Right atrium auricular region (tissue), 2 donors: ENCODE measurements around the gene NEUROG1. TPM values are rescaled to one million over a fixed set of nuclear protein-coding genes. Genes with fewer than 3 reads are reported as not detected.

Experiments
- DNase-seq: peaks from one replicate; pipeline ENCODE4 v3.0.0-alpha.2; 2019; ENCODE audit warnings: low spot score
- H3K27ac ChIP-seq, 2 donors: fragments of 200-600 bp; sonication (generic); 1 replicate in 1 of 2; 2 replicates in 1 of 2; pipeline ENCODE4 v1.5.1; 2016 to 2019
- H3K27me3 ChIP-seq, 2 donors: fragments of 200-600 bp; sonication (generic); one replicate each; pipeline versions ENCODE4 v1.5.1 to v1.6.0; 2017 to 2019
- H3K36me3 ChIP-seq: fragments of 200-600 bp; sonication (generic); one replicate; pipeline ENCODE4 v1.5.1; 2016
- H3K4me1 ChIP-seq, 2 donors: fragments of 200-600 bp; sonication (generic); one replicate each; pipeline versions ENCODE4 v1.5.1 to v1.6.0; 2017 to 2019
- H3K4me3 ChIP-seq, 2 donors: fragments of 200-600 bp; sonication (generic); 1 replicate in 1 of 2; 2 replicates in 1 of 2; pipeline ENCODE4 v1.5.1; 2017 to 2019; ENCODE audit warnings: mild to moderate bottlenecking in 1 of 2, moderate library complexity in 1 of 2
- H3K9me3 ChIP-seq, 2 donors: fragments of 200-600 bp; sonication (generic); one replicate each; pipeline ENCODE4 v1.5.1; 2019
- CTCF ChIP-seq, 2 donors: fragments of 200-600 bp; sonication (generic); IDR thresholded peaks; one replicate each; pipeline ENCODE4 v1.5.1; 2019; ENCODE audit warnings: antibody characterized with exemption in 2 of 2
- total RNA-seq, 2 donors: library from RNA; depleted of rRNA; stranded (reverse); fragments of >200 nt; gene quantifications; one replicate each; pipeline ENCODE4 v1.1.0, GENCODE V29; 2016

The NEUROG1 gene
- total RNA-seq, 2 donors from 2014 or later = not detected

- Histone ChIP-seq H3K27ac (no peak overlapping the region), H3K27me3 (peaks cover 12 to 33% of the 10 kb centered on the region in 2 donors), H3K4me1 (peaks cover 0 to 25% of the 10 kb centered on the region in 2 donors), H3K9me3 (no peaks in the 10 kb centered on the region), H3K36me3 (no peaks in the 10 kb centered on the region), H3K4me3 (no peak overlapping the region)
- DNase-seq = no peak
- TF ChIP-seq CTCF (IDR thresholded peaks at IDR 0.05) = no peak
Measured at GRCh38 chr5:135491038-135491551, 44.7 kb downstream of the NEUROG1 start.

GRCh38 chr5:135490245-135491037 is 45.3 kb downstream of the NEUROG1 start:
- no peaks in the 10 kb centered on the region for H3K9me3 ChIP-seq
- no peak for TF ChIP-seq CTCF (IDR thresholded peaks at IDR 0.05)
- no peak overlapping the region for H3K27ac ChIP-seq
- H3K4me1 ChIP-seq = peaks cover 0 to 25% of the 10 kb centered on the region in 2 donors
- H3K36me3 ChIP-seq = no peaks in the 10 kb centered on the region
- H3K27me3 ChIP-seq = peaks cover 12 to 33% of the 10 kb centered on the region in 2 donors
- no peak for DNase-seq
- peak overlapping the region in 1 of 2 donors; percentile 39 for H3K4me3 ChIP-seq

GRCh38 chr5:135489466-135490244 is 46.1 kb downstream of the NEUROG1 start:
- TF ChIP-seq CTCF (IDR thresholded peaks at IDR 0.05) = no peak
- Histone ChIP-seq H3K27me3 (peaks cover 12 to 33% of the 10 kb centered on the region in 2 donors), H3K9me3 (no peaks in the 10 kb centered on the region), H3K36me3 (no peaks in the 10 kb centered on the region), H3K4me1 (peaks cover 0 to 25% of the 10 kb centered on the region in 2 donors), H3K4me3 (peak overlapping the region in 1 of 2 donors; percentile 39), H3K27ac (no peak overlapping the region)
- DNase-seq = no peak

GRCh38 chr5:135488727-135489465 is 46.9 kb downstream of the NEUROG1 start:
- Histone ChIP-seq H3K9me3 (no peaks in the 10 kb centered on the region), H3K4me3 (peak overlapping the region; percentile 25 to 39), H3K4me1 (peaks cover 0 to 25% of the 10 kb centered on the region in 2 donors), H3K36me3 (no peaks in the 10 kb centered on the region), H3K27me3 (peaks cover 12 to 33% of the 10 kb centered on the region in 2 donors), H3K27ac (no peak overlapping the region)
- no peak for DNase-seq
- TF ChIP-seq CTCF (IDR thresholded peaks at IDR 0.05) = no peak

GRCh38 chr5:135487839-135488514 is 47.8 kb downstream of the NEUROG1 start:
- TF ChIP-seq CTCF (IDR thresholded peaks at IDR 0.05) = no peak
- no peaks in the 10 kb centered on the region for H3K9me3 ChIP-seq
- H3K4me3 ChIP-seq = no peak overlapping the region
- no peak overlapping the region for H3K27ac ChIP-seq
- peaks cover 12 to 33% of the 10 kb centered on the region in 2 donors for H3K27me3 ChIP-seq
- no peak for DNase-seq
- peaks cover 0 to 25% of the 10 kb centered on the region in 2 donors for H3K4me1 ChIP-seq
- no peaks in the 10 kb centered on the region for H3K36me3 ChIP-seq
